Activated CD4-positive, alpha-beta T cell treated with anti-CD3 and anti-CD28 coated beads, Interleukin-10, Interleukin-2, amounts not matched to agents 100 ng/mL and 50 ng/mL, durations not matched to agents 16 hours and 8 hours (primary cell): ENCODE data around the gene GAREM2.

Experiments used
- DNase-seq: peaks from one replicate; pipeline ENCODE4 v3.0.0-alpha.2; 2020

GAREM2 gene

GRCh38 chr2:26189751-26190150 lies 16.9 kb downstream of the GAREM2 start:
- no peak for DNase-seq

GRCh38 chr2:26190369-26190768 lies 17.5 kb downstream of the GAREM2 start:
- DNase-seq: no peak

DNA sequence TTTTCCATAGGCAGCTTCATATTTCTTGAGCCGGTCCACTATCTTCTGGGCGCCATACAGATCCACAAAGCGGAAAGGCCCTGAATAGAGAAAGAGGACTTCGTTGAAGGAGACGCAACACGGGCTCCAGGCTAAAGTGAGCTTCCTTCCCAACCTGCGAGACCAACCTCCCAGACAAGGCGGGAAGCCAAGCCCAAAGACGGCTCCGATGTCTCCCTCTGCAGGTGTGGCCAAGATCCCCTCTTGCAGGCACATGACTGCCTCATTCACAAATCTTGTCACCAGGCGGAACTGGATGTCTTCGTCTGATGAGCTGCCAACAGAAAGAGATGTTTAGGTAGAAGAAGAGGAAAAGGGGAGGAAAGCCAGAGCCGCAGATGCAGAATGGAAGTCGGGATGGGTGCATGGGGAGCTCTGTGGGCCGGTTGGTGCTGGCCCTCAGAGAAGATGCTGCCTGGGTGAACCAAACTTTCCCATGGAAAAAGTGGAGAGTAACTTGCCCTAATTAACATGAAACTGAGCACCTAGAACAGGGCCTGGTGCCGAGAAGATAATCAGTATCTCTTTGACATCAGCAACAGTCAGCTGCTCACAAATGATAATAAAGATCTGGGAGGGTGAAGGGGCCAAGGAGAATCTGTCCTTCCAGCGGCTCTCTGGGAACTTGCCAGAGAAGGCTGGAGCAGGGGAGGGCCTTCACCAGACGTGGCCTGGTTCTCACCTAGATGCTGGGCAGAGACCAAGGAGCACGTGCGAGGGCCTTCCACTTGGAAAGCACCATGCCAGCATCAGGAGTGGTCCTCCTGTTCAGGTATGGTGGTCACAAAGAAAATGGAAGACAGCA lies 18.6 kb downstream of the GAREM2 start:
- no peak for DNase-seq

GRCh38 chr2:26193578-26194231 lies 20.8 kb downstream of the GAREM2 start:
- DNase-seq: no peak

DNA sequence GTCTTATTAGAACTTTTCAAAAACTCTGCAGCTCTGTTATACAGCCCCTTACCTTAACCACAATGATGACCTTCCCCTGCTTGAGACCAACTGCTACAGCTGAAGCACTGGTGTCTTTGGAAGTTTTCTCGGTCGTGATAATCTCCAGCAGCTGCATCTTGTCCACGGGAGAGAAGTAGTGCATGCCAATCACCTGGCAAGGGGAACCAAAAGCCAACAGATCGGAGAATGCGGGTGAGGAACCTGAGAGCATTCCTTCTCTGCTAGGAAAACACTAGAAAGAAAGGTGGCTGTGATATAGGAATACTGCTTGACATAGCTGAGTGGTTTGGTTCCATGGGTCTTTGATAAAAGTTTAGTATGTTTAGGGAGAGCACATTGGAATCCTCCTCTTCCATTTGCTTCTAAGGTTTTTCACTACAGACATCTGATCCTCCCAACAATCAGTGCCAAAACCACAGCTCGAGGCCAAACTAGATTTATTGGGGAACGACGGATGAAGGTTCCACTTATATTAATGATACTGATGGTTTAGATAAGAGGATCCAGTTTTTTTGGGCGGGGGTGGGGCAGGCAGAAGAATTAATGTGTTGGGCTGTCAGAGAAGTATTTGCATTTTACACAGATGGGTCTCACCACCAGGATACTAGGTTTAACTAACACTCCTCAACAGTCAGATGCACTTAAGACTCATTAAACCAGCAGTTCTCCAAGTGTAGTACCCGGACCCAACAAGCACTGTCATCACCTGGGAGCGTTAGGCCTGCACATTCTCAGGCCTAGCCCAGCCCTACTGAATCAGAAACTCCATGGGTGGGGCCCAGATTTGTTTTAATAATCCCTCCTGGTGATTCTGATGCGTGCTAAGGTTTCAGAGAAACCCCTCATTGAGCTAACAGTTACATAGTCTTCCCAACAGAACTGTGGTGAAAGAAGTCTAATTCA lies 22.4 kb downstream of the GAREM2 start:
- no peak for DNase-seq

- DNase-seq: no peak
Observed at GRCh38 chr2:26196683-26197418, 24.0 kb downstream of the GAREM2 start.

GRCh38 chr2:26197516-26197915 lies 24.6 kb downstream of the GAREM2 start:
- no peak for DNase-seq

GRCh38 chr2:26202981-26203490 lies 30.1 kb downstream of the GAREM2 start:
- no peak for DNase-seq

GRCh38 chr2:26203906-26204305 lies 31.0 kb downstream of the GAREM2 start:
- no peak for DNase-seq

DNA sequence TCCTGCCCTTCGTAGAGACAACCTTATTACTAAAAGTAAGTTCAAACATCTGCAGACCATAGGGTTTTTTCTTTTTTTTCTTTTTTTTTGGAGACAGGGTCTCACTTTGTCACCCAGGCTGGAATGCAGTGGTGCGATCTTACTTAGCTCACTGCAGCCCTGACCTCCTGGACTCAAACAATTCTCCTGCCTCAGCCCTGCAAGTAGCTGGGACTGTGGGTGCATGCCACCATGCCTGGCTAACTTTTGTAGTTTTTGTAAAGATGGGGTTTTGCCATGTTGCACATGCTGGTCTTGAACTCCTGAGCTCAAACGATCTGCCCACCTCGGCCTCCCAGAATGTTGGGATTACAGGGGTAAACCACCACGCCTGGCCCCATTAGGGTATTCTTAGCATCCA lies 39.1 kb downstream of the GAREM2 start:
- no peak for DNase-seq

DNA sequence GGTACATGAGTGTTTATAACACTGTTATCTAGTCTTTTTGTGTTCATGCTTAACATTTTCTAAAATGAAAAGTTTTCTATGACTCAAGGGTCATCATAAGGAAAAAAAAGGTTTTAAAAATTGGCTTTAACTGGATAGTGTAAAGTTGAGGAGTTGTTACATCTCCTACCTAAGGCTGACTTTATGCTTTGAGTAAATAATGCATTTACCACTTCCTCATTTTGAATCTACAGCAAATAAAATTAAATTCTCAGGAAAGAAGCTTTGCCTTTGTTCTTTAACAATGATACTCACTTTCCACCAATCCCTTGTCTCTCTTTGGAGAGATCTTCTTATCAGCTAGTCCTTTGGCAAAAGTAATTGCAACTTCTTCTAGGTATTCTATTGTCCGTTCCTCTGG lies 41.9 kb downstream of the GAREM2 start:
- DNase-seq: no peak

GRCh38 chr2:26215833-26216232 lies 42.9 kb downstream of the GAREM2 start:
- DNase-seq: no peak

- no peak for DNase-seq
Observed at GRCh38 chr2:26216587-26216986, 43.7 kb downstream of the GAREM2 start.

DNA sequence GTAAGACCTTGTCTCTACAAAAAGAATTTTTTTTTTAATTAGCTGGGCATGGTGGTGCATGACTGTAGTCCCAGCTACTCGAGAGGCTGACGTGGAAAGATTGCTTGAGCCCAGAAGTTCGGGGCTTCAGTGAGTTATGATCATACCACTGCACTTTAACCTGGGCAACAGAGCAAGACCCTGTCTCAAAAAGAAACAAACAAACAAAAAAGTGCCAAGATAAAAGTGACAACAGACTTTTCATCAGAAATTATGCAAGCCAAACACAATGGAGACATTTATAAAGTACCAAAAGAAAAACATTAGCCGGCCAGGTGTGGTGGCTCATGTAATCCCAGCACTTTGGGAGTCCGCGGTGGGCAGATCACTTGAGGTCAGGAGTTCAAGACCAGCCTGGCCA lies 44.8 kb downstream of the GAREM2 start:
- no peak for DNase-seq

GRCh38 chr2:26223018-26223417 lies 50.1 kb downstream of the GAREM2 start:
- DNase-seq: no peak

DNA sequence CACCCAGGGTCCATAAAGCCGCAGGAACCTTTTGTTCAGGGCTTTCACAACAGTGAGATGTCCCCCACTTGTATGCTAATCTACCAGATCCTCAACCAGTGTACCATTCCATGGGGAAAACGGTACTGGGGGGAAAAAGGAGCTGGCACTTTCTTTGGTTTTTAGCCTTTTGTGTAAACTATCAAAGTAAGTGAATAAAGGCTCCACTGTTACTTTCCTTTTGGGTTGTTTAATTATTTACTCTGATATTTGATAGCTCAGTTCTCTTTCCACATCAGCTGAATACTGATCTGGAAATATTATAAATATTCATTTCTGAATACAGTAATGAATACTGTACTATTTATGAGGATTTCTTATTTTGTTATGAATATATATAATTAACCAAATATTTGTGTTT lies 51.2 kb downstream of the GAREM2 start:
- no peak for DNase-seq

- no peak for DNase-seq
Observed at GRCh38 chr2:26229595-26229994, 56.7 kb downstream of the GAREM2 start.

GRCh38 chr2:26230806-26231205 lies 57.9 kb downstream of the GAREM2 start:
- DNase-seq: no peak

GRCh38 chr2:26235089-26235488 lies 62.2 kb downstream of the GAREM2 start:
- no peak for DNase-seq

- DNase-seq: no peak
Observed at GRCh38 chr2:26237868-26238267, 65.0 kb downstream of the GAREM2 start.

- no peak for DNase-seq
Observed at GRCh38 chr2:26238311-26238958, 65.5 kb downstream of the GAREM2 start.
